Measurements from ENCODE around the gene KCND3.

The KCND3 gene

GRCh38 chr1:111880881-111881837 lies 108.3 kb downstream of the KCND3 start:
- DNase-seq (ENCODE audit: low read depth) = no peak

GRCh38 chr1:111879081-111879480 lies 110.4 kb downstream of the KCND3 start:
- no peak for DNase-seq (ENCODE audit: low read depth)

GRCh38 chr1:111878649-111879048 lies 110.8 kb downstream of the KCND3 start:
- DNase-seq (ENCODE audit: low read depth) = no peak

DNA sequence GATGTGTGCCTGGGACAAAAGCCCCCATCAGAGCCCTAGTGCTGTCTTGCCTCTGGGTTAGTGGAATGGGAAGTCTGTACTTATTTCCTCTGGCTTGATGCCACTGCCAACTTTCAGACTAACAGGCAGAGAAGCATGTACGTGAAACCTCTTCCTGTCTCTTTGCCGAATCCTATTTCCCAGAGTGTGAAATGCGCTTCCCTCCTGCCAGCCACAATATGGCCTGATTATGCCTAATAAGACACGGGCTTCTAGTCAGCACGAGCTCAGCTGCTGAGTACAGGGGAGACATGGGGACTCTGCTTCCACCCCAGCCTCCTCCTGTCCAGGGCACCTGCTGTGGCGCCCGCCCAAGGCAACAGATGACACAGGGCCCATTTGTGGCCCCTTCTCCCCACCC lies 111.4 kb downstream of the KCND3 start:
- DNase-seq (ENCODE audit: low read depth) = no peak

DNA sequence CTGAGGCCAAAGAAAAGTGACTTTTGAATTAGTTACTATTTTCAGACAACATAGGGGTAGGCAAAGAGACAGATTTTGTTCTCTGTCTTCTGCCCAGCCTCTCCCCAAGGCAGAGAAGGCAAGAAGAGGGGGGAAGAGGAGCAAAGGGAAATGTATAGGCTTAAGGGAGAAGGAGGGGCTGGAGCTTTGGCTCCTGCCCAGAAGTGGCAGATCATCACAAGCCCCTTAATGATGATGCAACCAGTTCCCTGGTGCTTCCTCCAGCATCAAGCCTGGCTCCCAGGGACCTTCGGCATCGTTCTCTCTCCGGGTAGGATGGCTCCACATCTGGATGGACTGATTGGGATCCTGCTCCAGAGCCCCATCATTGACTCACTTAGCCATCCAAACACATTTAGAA lies 112.8 kb downstream of the KCND3 start:
- DNase-seq (ENCODE audit: low read depth) = no peak

DNA sequence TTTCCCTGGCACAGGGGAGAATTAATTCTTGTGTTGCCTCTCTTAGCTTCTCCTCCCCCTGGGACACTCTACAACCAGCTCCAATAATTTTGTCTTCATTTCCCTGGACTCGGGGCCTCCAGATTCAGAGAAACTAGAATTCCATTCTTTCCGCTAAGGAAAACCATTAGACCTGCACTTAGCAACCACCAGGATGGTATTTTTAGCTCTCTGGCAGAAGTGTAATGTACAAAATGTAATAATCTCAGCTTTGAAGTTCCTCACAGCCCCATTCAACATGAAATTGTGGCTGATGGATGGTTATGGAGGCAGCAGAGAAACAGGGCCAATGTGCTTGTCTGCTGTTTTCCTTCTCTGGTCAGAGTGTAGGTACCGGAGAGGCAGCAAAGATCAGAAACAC lies 113.8 kb downstream of the KCND3 start:
- DNase-seq (ENCODE audit: low read depth) = no peak

GRCh38 chr1:111873460-111874030 lies 115.9 kb downstream of the KCND3 start:
- no peak for DNase-seq (ENCODE audit: low read depth)

- DNase-seq (ENCODE audit: low read depth) = no peak
Observed at GRCh38 chr1:111870181-111870580, 119.3 kb downstream of the KCND3 start.

DNA sequence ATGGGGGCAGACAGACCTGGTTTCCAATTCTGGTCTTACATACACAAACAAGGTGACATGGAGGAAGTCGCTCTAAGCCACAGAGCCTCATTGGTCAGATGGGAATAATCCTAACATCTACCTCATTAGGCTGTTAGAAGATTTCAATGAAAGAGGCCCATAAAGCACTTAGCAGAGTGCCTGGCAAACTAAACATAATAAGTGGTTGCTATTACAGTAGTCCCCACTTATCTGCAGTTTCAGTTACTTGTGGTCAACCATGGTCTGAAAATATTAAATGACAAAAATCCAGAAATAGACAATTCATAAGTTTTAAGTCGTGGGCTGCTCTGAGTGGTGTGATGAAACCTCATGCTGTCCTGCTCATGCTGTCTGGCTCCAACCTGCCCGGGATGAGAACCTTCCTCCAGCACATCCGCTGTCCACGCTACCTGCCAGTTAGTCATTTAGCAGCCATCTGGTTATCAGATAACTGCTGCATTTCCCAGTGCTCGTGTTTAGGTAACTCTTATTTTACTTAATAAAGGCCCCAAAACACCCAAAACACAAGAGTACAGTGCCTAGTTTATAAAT lies 121.5 kb downstream of the KCND3 start:
- no peak for DNase-seq (ENCODE audit: low read depth)

DNA sequence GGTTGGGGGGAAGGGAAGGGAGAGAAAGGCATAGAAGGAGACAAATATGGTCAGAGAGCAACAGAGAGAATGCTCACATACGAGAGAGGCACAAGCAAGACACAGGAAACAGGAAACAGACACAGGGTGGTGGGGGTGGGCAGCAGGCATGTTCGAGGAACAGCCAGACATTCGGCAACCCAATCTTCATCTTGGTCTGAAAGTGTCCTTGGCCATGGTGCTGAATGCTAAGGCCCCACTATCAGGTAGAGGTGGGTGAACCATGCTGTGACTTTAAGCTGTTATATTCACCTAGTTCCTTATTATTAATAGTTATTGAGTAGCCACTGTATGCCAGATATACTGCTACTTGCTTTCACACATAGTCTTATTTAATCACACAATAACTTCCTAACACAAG lies 124.6 kb downstream of the KCND3 start:
- no peak for DNase-seq (ENCODE audit: low read depth)

GRCh38 chr1:111863401-111863800 lies 126.1 kb downstream of the KCND3 start:
- DNase-seq (ENCODE audit: low read depth) = no peak

- DNase-seq (ENCODE audit: low read depth) = no peak
Observed at GRCh38 chr1:111862599-111862998, 126.9 kb downstream of the KCND3 start.

- DNase-seq (ENCODE audit: low read depth) = no peak
Observed at GRCh38 chr1:111861523-111861922, 127.9 kb downstream of the KCND3 start.

DNA sequence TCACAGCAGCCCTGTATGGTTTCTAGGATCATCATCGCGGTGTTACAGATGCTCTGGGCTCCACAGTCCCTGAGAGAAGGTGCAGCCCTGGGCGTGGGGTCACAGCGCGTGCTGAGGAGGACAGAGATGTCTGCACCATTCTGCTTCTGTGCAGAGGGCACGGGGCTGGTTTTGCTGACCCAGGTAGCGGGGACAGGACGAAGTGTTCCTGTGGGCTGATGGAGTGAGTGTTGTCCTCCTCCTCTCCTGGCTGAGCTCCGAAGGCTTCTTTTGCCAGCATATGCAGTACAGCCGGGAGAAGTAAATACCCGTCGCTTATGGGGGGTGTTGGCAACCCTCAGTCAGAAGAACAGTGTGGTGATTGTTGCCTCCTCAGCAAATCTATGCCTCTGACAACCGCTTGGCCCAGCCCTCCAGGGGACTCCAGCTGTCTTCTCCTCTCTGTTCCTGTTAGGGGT lies 132.2 kb downstream of the KCND3 start:
- DNase-seq (ENCODE audit: low read depth) = no peak

GRCh38 chr1:111856411-111857185 lies 132.9 kb downstream of the KCND3 start:
- DNase-seq (ENCODE audit: low read depth) = no peak

DNA sequence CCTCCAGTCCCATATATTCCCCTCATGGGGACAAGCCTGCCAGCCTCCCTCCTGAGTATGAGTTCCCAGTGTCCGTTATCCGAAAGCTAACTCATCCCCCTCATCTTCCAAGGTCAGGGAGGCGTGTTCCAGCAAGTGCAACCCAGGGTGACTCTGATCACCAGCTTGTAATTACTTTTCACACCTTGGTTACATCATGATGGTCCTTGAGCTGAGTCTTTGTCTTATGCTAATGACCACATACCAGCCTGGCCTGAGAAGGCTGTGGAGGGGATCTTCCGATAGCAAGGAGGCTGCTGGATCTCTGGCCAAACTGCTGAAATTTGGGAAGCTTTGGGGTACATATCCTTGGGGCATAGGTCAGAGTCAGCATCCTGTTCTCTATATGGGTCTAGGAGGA lies 134.2 kb downstream of the KCND3 start:
- no peak for DNase-seq (ENCODE audit: low read depth)

DNA sequence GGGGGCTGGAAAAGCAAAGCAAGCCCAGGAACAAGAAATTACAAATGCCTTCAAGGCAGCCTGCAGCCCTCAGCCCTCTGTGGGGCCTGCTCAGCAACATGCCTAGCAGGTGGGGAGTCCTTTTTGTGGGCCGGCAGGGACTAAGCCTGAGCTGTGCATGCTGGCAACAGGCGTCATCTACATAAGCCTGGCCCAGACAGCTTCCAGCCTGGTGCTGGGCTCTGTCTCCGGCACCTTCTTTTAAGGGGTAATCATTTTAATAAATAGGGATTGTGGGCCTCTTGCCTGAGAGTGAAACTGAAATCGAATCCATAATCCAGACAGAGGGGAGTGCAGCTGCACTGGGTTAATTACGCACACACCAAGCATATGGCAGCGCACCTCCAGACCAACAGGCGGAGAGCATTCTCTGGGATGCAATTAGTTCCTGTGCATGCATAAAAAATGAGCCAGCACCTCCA lies 137.2 kb downstream of the KCND3 start:
- DNase-seq (ENCODE audit: low read depth) = no peak

DNA sequence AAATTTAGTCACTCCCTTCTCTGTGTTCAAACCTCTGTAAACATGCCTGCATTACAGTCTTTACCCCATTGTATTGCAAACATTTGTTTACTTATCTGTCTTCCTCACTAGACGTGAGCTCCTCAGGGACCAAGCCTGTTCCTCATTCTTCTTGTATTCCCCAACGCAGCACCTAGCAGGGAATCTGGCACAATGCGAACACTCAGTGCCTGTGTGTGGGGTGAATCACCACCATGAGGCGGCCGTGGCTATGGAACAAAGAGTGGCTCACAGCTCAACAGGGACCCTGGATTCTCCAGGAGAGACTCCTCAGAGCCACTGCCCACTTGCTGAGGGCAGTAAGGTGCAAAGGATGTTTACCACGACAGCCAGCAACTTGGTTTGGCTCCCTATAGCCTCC lies 137.9 kb downstream of the KCND3 start:
- no peak for DNase-seq (ENCODE audit: low read depth)

DNA sequence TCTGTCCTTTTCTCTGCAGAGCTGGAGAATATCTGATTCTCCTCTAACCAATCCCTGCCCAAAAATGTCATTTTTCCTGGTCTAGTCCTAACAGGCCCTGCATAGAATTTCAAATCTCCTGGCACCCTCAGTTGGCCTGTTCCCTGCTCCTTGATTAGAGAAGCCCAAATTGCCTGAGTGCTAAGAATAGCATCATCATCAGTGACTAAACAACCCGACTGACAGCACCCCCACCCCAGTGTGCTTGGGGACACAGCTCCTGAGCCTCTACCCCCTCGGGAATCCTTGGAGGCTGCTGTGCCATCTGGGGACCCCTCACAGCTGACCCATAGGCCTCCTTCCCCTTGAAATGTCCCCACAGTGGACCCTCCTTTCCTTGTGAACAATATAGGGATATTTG lies 139.4 kb downstream of the KCND3 start:
- DNase-seq (ENCODE audit: low read depth) = no peak

DNA sequence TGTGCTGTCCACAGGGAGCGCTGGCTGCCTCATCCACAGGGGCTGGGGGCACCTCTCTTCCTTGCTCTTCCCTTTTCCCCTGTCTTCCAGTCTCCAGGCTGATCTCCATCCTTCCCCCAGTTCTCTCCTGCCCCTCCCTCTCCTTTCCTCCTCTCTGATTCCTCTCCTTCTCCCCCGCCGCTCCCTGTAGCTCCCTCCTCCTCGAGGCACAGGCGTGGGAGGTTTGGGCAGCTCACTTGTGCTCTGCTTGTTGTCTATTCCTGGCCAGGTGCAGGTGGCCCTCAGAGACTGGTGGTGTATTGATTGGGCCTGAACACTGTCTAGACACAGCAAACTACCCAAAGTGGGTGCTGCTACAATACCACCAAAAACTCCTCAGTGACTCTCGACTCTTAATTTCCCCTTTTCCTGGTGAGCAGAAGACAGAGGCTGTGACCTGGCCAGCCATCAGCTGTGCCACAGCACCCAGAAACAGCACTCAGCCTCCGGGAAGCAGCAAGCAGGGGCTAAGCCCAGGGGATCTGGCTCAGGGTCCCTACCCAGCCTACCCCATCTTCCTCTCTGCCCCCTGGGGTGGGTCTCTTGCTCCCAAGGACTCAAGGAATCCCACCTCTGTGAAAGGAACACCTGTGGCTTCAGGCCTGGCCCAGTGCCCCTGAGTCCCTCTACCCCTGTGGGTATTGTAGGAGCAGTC lies 140.5 kb downstream of the KCND3 start:
- DNase-seq (ENCODE audit: low read depth) = no peak

GRCh38 chr1:111847466-111847865 lies 142.0 kb downstream of the KCND3 start:
- no peak for DNase-seq (ENCODE audit: low read depth)

DNA sequence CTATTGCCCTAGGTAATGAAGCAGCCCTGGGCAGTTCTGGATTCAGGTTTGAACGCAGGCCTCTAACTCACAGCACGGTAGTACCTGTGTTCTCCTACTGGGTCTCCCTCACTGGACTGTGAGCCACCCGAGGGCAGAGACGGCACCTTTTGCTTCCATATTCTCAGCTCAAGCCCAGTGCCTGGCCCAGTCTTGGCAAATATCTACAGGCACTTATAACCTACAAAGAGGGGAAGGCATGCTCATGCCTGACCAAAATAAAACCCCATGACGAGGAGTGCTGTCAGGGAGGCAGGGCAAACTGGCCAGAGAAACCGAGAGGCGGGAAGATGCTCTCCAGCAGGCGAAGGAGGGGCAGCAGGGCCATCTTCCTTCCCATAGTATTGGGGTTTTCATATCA lies 142.6 kb downstream of the KCND3 start:
- DNase-seq (ENCODE audit: low read depth) = no peak
